Posterior vena cava (tissue), 2 donors: ENCODE measurements around the gene AKAP7. TPM values are rescaled to one million over a fixed set of nuclear protein-coding genes. Genes with fewer than 3 reads are reported as not detected.

ENCODE experiments used
- DNase-seq: peaks from one replicate; pipeline ENCODE4 v3.0.0-alpha.2; 2020; ENCODE audit warnings: low spot score
- intact Hi-C, 2 donors: fragments of 100-400 bp; cut with DNase I; formaldehyde crosslinking; loops; one replicate each; pipeline versions ENCODE4 v1.14.1 to v1.14.2; 2022 to 2023
- total RNA-seq, 2 donors: library from RNA; stranded (reverse); fragmentation: NEBNext Ultra II Directional; extraction: Animal tissue kit (Norgen Biotek cat#: 25700); gene quantifications; one replicate each; pipeline ENCODE4 v1.2.1, GENCODE V29; 2021
- donor health status: DM: yes; HTN: yes; CAD: no.
- donor health status: DM: yes; HTN: yes; CAD: no.

Gene AKAP7
- total RNA-seq, 2 donors from 2014 or later, result 11.3 to 12.0 TPM

GRCh38 chr6:131177996-131178395 is 42.7 kb downstream of the AKAP7 start:
- intact Hi-C loops, result no loop called here
- DNase-seq, result no peak

DNA sequence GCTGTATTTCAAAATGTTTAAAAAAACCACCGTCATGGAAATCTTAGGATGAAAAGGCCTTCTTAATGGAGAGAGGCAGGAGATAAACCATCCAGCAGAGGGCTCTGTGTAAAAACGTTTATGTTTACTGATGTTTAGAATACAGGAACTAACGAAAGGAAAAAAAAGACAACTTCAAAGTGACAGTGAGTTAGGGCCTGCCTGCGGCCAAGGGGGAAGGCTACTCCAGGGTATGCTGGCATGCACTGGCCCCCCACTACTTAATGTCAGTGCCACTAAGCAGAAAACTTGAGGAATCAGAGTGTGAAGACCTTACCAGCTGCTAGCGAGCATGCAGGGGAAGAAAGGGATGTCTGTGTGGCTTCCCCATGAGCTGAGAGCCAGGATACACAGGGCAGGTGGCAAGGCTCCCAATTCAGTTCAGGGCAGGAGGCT is 47.7 kb downstream of the AKAP7 start:
- intact Hi-C loops, result no loop called here
- no peak for DNase-seq

GRCh38 chr6:131183427-131184095 is 48.3 kb downstream of the AKAP7 start:
- no peak for DNase-seq
- intact Hi-C loops, result no loop called here

GRCh38 chr6:131191590-131191989 is 56.3 kb downstream of the AKAP7 start:
- intact Hi-C loops, result no loop called here
- no peak for DNase-seq

- DNase-seq, result no peak
- intact Hi-C loops, result no loop called here
These were observed 62.4 kb downstream of the AKAP7 start for GRCh38 chr6:131197716-131198115.

DNA sequence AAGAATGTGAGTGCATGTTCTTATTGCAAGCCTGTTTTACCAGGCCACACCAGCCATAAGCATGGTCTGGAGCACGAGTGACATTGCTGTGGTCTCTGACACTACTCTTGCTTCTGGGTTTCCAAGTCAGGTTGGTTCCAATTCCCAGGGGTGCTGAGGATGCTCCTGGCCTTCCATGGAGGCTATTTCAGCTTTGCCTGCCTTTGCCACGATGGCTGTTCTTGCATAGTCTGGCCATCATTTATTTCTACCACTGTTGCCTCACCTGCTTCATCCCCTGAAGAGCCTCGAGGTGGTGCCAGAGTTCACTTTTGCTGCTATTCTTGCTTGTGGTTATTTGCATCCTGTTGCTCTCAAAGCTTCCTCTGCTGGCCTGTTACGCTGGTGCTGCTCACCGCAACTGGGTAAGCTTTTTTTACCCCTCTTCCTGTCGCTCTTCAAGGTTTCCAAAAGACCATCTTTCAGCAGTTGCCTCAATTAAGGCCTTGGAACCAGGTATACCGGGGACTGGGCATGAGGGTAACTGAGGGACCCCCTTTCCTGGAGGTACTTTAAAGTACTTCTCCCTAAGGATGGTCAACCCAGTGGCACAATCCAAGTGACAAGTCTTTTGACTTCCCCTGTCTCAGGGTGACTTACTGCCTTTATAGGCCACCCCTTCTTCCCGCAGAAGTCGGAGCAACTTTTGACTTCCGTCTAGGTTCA is 64.5 kb downstream of the AKAP7 start:
- no peak for DNase-seq
- intact Hi-C loops, result no loop called here

DNA sequence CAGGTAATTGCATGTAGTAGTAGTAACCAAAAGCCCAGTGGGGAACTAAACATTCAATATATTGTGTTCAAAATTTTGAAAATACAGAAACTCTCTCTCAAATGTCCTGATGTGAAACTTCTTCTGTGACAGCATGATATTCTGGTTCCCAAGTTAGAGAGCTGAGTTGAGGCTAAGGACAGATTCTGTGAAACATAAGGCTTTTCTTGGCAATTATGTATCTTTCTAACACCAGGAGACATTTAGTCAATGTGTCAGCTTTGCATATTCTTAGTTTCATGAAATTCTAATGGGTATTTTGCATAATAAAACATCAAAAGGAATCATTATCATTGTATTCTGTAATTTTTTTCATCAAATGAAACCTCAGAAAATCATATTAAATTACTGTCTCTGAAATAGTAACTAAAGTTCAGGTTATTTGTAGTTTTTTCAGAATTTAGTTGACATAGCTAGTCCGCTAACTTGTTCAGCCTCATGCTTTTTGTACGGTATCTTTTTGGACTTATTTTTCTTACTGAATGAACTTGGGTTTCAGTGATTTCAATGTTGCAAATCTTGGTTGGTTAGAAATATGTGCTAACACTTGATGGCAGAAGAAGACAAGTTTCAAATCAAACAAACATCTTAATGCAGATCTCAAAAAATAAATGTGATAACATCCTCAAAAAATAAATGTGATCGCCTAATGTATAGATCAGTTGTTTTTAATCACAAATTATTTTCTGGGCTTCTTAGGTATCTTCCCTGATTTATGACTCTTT is 70.4 kb downstream of the AKAP7 start:
- intact Hi-C loops, result no loop called here
- no peak for DNase-seq

GRCh38 chr6:131206463-131207251 is 71.4 kb downstream of the AKAP7 start:
- intact Hi-C loops, result no loop called here
- DNase-seq, result no peak

DNA sequence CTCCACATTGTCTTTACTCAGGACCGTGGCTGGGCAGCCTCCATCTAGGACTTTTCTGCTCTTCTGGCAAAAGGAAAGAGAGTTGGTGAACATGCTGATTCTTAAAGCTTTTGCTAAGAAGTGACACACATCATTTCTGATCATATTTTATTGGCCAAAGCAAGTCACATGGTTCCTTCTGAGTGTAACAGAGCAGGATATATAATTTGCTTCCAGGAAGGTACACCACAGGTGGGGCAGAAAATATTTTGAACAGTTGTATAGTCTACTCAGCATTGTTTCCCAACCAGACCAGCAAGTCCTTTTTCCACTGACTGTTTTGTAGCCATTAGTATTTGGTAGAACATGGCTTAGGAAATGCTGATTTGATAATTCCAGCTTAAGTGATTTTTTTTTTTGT is 73.5 kb downstream of the AKAP7 start:
- DNase-seq, result no peak
- intact Hi-C loops, result no loop called here

GRCh38 chr6:131210469-131210868 is 75.2 kb downstream of the AKAP7 start:
- intact Hi-C loops, result no loop called here

DNA sequence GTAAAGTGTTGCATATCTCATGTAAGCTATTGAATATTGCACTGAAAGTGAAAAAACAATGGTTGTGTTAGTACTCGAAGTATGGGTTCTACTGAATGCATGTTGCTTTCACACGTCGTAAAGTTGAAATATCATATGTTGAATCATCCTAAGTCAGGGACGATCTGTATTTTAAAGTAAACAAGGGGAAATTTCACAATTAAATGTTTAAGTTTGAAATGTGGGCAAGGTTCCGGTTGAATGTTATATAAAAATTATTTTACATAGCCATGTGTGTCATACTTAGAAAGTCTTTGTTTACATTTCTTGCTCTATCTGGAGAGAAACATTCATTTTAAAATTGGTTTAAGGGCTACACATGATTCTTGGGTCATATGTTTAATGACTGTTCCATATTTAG is 76.8 kb downstream of the AKAP7 start:
- intact Hi-C loops, result no loop called here
- no peak for DNase-seq

More at GRCh38 chr6:131210469-131210868, 75.2 kb downstream of the AKAP7 start:
- DNase-seq, result no peak

- intact Hi-C loops, result no loop called here
- no peak for DNase-seq
These were observed 77.6 kb downstream of the AKAP7 start for GRCh38 chr6:131212913-131213312.

DNA sequence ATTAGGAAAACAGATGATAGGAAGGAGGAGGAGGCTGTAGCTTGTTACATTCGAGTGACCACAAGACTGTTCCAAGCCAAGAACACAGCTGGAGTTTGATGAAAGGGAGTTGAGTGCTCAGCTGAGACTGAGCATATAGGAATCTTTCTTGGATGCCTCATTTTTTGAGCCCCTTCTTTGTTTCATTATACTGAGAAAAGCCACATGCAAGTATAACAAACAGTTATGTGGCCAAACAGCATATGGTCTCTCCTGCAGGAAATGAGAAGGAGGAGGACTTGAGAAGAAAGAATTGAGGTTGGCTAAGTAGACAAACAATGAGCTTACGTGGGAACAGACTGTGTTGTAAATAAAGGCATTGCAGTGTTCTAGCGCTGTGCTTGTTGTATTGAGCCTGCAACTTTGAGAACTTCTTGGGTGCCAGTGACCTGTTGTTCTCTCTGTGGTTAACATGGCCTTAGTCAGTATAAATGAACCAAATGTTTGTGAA is 78.3 kb downstream of the AKAP7 start:
- intact Hi-C loops, result no loop called here
- no peak for DNase-seq

DNA sequence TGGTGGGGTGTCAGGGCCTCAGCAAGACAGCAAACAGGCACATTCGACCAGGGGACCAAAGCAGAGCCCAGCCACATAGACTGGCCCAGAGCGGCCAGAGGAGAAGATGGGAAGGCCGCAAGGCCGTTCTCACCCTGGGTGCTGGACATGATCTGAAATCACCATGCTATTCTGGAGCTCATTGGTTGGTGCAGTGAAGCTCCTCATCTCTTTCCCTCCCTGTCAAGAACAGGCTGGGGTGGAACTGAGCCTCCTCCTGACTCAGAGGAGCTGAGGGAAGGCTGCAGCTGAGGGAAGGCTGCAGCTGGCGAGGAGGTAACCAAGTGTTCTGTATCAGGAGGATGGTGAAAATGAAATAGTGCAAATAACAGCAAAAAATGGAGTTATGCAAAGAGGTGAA is 80.0 kb downstream of the AKAP7 start:
- intact Hi-C loops, result no loop called here
- no peak for DNase-seq

DNA sequence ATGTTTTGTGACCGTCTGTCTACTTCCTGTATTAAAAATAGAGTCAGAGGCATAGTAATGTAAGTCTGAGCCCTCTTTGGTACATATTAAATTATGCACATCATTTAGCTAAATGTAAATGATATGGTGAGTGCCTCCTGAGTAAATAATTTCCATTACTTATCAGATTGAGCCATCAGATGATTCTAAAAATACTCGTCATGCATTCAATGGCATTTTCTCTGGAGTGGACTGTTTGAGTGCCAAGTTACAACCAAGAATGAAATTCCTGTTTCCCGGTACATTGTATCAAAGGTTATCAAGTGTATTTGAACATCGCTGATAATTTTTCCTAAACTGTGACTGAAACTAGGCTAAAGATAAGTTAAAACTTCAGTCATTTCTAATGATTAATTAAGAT is 81.0 kb downstream of the AKAP7 start:
- DNase-seq, result no peak
- intact Hi-C loops, result no loop called here

- DNase-seq, result no peak
- intact Hi-C loops, result no loop called here
These were observed 87.5 kb downstream of the AKAP7 start for GRCh38 chr6:131222773-131223172.

GRCh38 chr6:131223416-131223815 is 88.1 kb downstream of the AKAP7 start:
- intact Hi-C loops, result no loop called here
- no peak for DNase-seq

DNA sequence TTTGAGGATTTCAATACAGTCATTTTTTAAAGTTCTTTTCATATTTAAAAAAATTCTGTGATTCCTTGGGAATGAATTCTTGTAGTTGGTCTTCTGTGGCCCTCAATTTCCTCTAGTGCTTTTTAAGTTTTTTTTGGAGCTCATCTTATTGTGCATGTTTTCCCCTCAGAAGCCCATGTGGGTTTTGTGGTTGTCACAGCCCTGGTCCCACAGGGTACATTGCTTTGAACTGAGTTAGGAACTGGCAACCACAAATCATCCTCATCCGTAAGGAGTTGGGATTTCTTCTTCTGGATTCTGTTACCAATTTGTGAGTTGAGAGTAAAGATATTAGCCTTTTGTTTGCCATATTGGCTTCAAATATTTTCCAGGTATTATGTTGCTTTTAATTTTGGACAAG is 89.9 kb downstream of the AKAP7 start:
- intact Hi-C loops, result no loop called here
- DNase-seq, result no peak

- intact Hi-C loops, result no loop called here
- no peak for DNase-seq
These were observed 90.7 kb downstream of the AKAP7 start for GRCh38 chr6:131225959-131226358.
